Endothelial cell of umbilical vein (primary cell): ENCODE data around the gene GTF2E1. TPM values are rescaled to one million over a fixed set of nuclear protein-coding genes. Genes with fewer than 3 reads are reported as not detected.

Experiments used
- BruUV-seq: library from RNA; stranded (reverse); fragments of 400-500 nt; replicated peaks from 2 replicates; lab custom pipeline; 2021; lab: Mats Ljungman, UMichigan
- CTCF ChIA-PET: fragments of 300-600, 350-600 bp; sonication (Branson Sonifier 250); formaldehyde crosslinking; loops from one replicate; lab custom pipeline; 2021; ENCODE audit warnings: antibody characterized with exemption, inconsistent platforms; lab: Charles Lee
- POLR2A ChIA-PET: fragments of 300-600, 350-600 bp; sonication (Branson Sonifier 250); formaldehyde crosslinking; loops from one replicate; lab custom pipeline; 2021; ENCODE audit warnings: antibody characterized with exemption, inconsistent platforms; lab: Charles Lee
- DNase-seq: peaks from one replicate; pipeline ENCODE4 v3.0.0-alpha.2; 2011; ENCODE audit warnings: low read depth, low spot score
- FAIRE-seq: peaks from 2 replicates; lab custom pipeline; 2011; peaks lifted over from hg19 to GRCh38; lab: Jason Lieb, UNC
- H2AFZ ChIP-seq: 2 replicates; pipeline ENCODE4 v1.6.0; 2012; ENCODE audit warnings: low read depth, low read length, control low read depth, inconsistent platforms
- H3K27ac ChIP-seq: 2 replicates; pipeline ENCODE4 v1.5.1; 2011; ENCODE audit warnings: low read depth, mild to moderate bottlenecking, control low read depth, low read length, moderate library complexity; ENCODE audit not compliant: insufficient read depth
- H3K27me3 ChIP-seq, 2 experiments: 2 replicates each; pipeline versions ENCODE4 v1.6.0 to v1.6.1; 2011; ENCODE audit warnings: low read length in 2 of 2, mixed read lengths in 1 of 2; ENCODE audit not compliant: control insufficient read depth in 2 of 2, insufficient read depth in 2 of 2
- H3K36me3 ChIP-seq, 2 experiments: 2 replicates in 1 of 2; 3 replicates in 1 of 2; pipeline ENCODE4 v1.5.1; 2011; ENCODE audit warnings: low read length in 2 of 2, mild to moderate bottlenecking in 1 of 2, moderate library complexity in 1 of 2; ENCODE audit not compliant: control insufficient read depth in 2 of 2, insufficient read depth in 2 of 2; ENCODE audit errors: extremely low read depth in 1 of 2
- H3K4me1 ChIP-seq: 3 replicates; pipeline ENCODE4 v1.5.1; 2011; ENCODE audit warnings: mild to moderate bottlenecking, low read length; ENCODE audit not compliant: control insufficient read depth, insufficient read depth; ENCODE audit errors: extremely low read depth
- H3K4me2 ChIP-seq: 2 replicates; pipeline ENCODE4 v1.6.1; 2011; ENCODE audit warnings: low read length, control low read depth, mixed read lengths; ENCODE audit not compliant: insufficient read depth
- H3K4me3 ChIP-seq, 3 experiments: fragments of 200-600 bp in 1 of 3; sonication (generic), shearing (Covaris generic) in 1 of 3; replicated peaks in 1 of 3; 2 replicates each; pipeline ENCODE4 v1.5.1; 2011 to 2016; ENCODE audit warnings: control low read depth in 3 of 3, low read length in 3 of 3, mild to moderate bottlenecking in 2 of 3, inconsistent platforms in 1 of 3, low read depth in 1 of 3, moderate library complexity in 1 of 3; ENCODE audit not compliant: insufficient read depth in 1 of 3
- H3K79me2 ChIP-seq: 2 replicates; pipeline ENCODE4 v1.6.0; 2012; ENCODE audit warnings: low read length, inconsistent platforms; ENCODE audit not compliant: control insufficient read depth, insufficient read depth
- H3K9ac ChIP-seq: replicated peaks from 2 replicates; pipeline ENCODE3; 2011; ENCODE audit warnings: low read length, control low read depth; ENCODE audit not compliant: insufficient read depth; ENCODE audit errors: extremely low read depth
- H3K9me1 ChIP-seq: replicated peaks from 3 replicates; pipeline ENCODE4 v1.6.0; 2011; ENCODE audit warnings: mild to moderate bottlenecking, low read length; ENCODE audit not compliant: control insufficient read depth, insufficient read depth; ENCODE audit errors: extremely low read depth
- H3K9me3 ChIP-seq: replicated peaks from 2 replicates; pipeline ENCODE4 v1.5.1; 2012; ENCODE audit warnings: low read length, inconsistent platforms; ENCODE audit not compliant: control insufficient read depth, insufficient read depth
- H4K20me1 ChIP-seq: replicated peaks from 2 replicates; pipeline ENCODE3; 2011; ENCODE audit warnings: mild to moderate bottlenecking, low read length; ENCODE audit not compliant: control insufficient read depth, insufficient read depth; ENCODE audit errors: extremely low read depth
- EZH2 ChIP-seq: IDR thresholded peaks from 2 replicates; pipeline ENCODE4 v1.6.1; 2012; ENCODE audit warnings: borderline replicate concordance, low read depth, mild to moderate bottlenecking, moderate library complexity, low read length, inconsistent platforms; ENCODE audit not compliant: severe bottlenecking
- FOS ChIP-seq: IDR thresholded peaks from 2 replicates; pipeline ENCODE4 v1.6.1; 2011; ENCODE audit warnings: mild to moderate bottlenecking, low read length, moderate library complexity, borderline replicate concordance; ENCODE audit not compliant: insufficient read depth
- POLR2A ChIP-seq: IDR thresholded peaks from 2 replicates; pipeline ENCODE4 v1.6.1; 2012; ENCODE audit warnings: low read depth, mild to moderate bottlenecking, control low read depth, low read length
- POLR2AphosphoS5 ChIP-seq: IDR thresholded peaks from 2 replicates; pipeline ENCODE4 v1.6.1; 2012; ENCODE audit warnings: low read depth, mild to moderate bottlenecking, control low read depth, low read length, moderate library complexity; ENCODE audit not compliant: insufficient read depth
- dilution Hi-C: fragments of 300-500 bp; cut with MboI; formaldehyde crosslinking; loops from one replicate; pipeline ENCODE4 v1.15.0; 2019; ENCODE audit warnings: low sequenced_read_pairs; ENCODE audit not compliant: extremely low pct_ligation_motif_present
- intact Hi-C: fragments of 100-400 bp; cut with micrococcal nuclease; formaldehyde crosslinking; loops from one replicate; pipeline ENCODE4 v1.10.0; 2022
- polyA plus RNA-seq, 4 experiments: library from polyadenylated mRNA; depleted of rRNA in 3 of 4; stranded (reverse) in 3 of 4; unstranded in 1 of 4; fragments of >200 nt; gene quantifications; 2 replicates each; pipeline versions ENCODE4 v1.2.1 to v1.2.3, GENCODE V29; 2011 to 2012; ENCODE audit warnings: missing spikeins in 1 of 4
- total RNA-seq: library from RNA; stranded (reverse); gene quantifications from 2 replicates; pipeline ENCODE4 v1.2.3, GENCODE V29; 2021
- TF ChIP-seq, protein P1 (sequence below), 2 donors: IDR thresholded peaks; 1 replicate in 1 of 2; 2 replicates in 1 of 2; pipeline ENCODE4 v1.5.1; 2011; ENCODE audit warnings: low read length in 2 of 2, mild to moderate bottlenecking in 2 of 2, moderate library complexity in 2 of 2, control low read depth in 1 of 2, inconsistent platforms in 1 of 2, low read depth in 1 of 2; ENCODE audit not compliant: insufficient read depth in 1 of 2; ENCODE audit errors: extremely low read depth in 1 of 2

GTF2E1 gene
- total and polyA plus RNA-seq, 2 donors (not counting 3 experiments of a cell fraction or from before 2014, with no cell fraction given): 10.6 to 27.7 TPM

GRCh38 chr3:120752230-120752629 lies 9.7 kb downstream of the GTF2E1 start:
- BruUV-seq: no TSS peak
- dilution Hi-C loops: no loop called here
- Histone ChIP-seq H3K9me1 (no peaks in the 10 kb centered on the region), H3K27ac (no peak overlapping the region), H3K27me3 (no peaks in the 10 kb centered on the region), H3K4me2 (no peak overlapping the region), H2AFZ (no peak overlapping the region), H3K4me3 (no peak overlapping the region), H3K36me3 (peaks cover 0 to 3% of the 10 kb centered on the region in 2 experiments), H3K9ac (no peak overlapping the region), H3K9me3 (no peaks in the 10 kb centered on the region), H3K4me1 (no peaks in the 10 kb centered on the region), H4K20me1 (no peaks in the 10 kb centered on the region), H3K79me2 (peaks cover 44% of the 10 kb centered on the region)
- ChIA-PET POLR2A (interaction anchor here (0.7 kb wide), 1 partner anchor 20 kb away, joined by 3 read pairs; no protein-coding TSS in a partner anchor), CTCF (no interaction called here)
- intact Hi-C loops: no loop called here
- TF ChIP-seq POLR2A (no peak), POLR2AphosphoS5 (no peak), EZH2 (no peak)
- TF ChIP-seq, protein P1, sequence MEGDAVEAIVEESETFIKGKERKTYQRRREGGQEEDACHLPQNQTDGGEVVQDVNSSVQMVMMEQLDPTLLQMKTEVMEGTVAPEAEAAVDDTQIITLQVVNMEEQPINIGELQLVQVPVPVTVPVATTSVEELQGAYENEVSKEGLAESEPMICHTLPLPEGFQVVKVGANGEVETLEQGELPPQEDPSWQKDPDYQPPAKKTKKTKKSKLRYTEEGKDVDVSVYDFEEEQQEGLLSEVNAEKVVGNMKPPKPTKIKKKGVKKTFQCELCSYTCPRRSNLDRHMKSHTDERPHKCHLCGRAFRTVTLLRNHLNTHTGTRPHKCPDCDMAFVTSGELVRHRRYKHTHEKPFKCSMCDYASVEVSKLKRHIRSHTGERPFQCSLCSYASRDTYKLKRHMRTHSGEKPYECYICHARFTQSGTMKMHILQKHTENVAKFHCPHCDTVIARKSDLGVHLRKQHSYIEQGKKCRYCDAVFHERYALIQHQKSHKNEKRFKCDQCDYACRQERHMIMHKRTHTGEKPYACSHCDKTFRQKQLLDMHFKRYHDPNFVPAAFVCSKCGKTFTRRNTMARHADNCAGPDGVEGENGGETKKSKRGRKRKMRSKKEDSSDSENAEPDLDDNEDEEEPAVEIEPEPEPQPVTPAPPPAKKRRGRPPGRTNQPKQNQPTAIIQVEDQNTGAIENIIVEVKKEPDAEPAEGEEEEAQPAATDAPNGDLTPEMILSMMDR (IDR thresholded peaks at IDR 0.05; ENCODE audit: extremely low read depth in 1 of 2, insufficient read depth in 1 of 2, low read depth in 1 of 2, low read length in 2 of 2): no peak
- DNase-seq: no peak
- no peak for FAIRE-seq

- Histone ChIP-seq H4K20me1 (no peaks in the 10 kb centered on the region), H3K79me2 (peaks cover 42% of the 10 kb centered on the region), H3K27ac (no peak overlapping the region), H3K9me1 (no peaks in the 10 kb centered on the region), H3K4me2 (no peak overlapping the region), H3K36me3 (peaks cover 0 to 3% of the 10 kb centered on the region in 2 experiments), H3K9me3 (no peaks in the 10 kb centered on the region), H3K4me3 (no peak overlapping the region), H3K9ac (no peak overlapping the region), H3K4me1 (no peaks in the 10 kb centered on the region), H3K27me3 (no peaks in the 10 kb centered on the region), H2AFZ (no peak overlapping the region)
- intact Hi-C loops (no loop called here), dilution Hi-C loops (no loop called here)
- POLR2A ChIA-PET: no interaction called here
- no peak for TF ChIP-seq FOS
- CTCF ChIA-PET: no interaction called here
- BruUV-seq: no TSS peak
- no peak for DNase-seq
- no peak for FAIRE-seq
Measured at GRCh38 chr3:120752865-120753264, 10.3 kb downstream of the GTF2E1 start.
